NB4 (cell line): ENCODE data around the gene GPR132.

Experiments
- MYC ChIP-seq: IDR thresholded peaks from 2 replicates; pipeline ENCODE4 v1.6.1; 2011; ENCODE audit warnings: low read depth, low read length
- POLR2A ChIP-seq: IDR thresholded peaks from 2 replicates; pipeline ENCODE4 v1.6.1; 2011; ENCODE audit warnings: mild to moderate bottlenecking; ENCODE audit not compliant: insufficient read length; ENCODE audit errors: extremely low read depth
- TF ChIP-seq, protein P1 (sequence below): IDR thresholded peaks from one replicate; pipeline ENCODE4 v1.5.1; 2012; ENCODE audit warnings: low read depth, low read length
- TF ChIP-seq, protein P2 (sequence below): IDR thresholded peaks from 2 replicates; pipeline ENCODE4 v1.6.1; 2011; ENCODE audit warnings: low read depth, low read length

DNA sequence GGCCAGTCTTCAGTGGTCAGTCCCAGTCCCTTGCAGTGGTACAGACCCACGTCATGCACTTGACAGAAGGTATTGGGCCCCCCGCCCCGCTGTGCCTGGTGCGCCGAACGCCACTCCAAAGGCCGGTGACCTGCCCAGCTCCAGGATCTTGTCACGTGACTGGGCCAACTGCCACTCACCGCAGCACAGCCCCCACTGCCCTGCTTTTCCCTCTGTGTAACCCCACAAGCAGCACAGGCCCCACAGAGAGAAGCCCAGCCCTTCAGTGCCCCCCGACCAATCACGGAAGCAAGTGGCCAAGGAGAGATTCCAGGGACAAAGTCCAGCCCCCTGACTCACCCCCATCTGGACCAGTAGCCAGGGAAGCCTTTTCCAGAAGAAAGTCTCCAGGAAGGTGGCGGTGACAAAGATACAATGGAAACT is 498 bp downstream of the GPR132 start:
- TF ChIP-seq, protein P1, sequence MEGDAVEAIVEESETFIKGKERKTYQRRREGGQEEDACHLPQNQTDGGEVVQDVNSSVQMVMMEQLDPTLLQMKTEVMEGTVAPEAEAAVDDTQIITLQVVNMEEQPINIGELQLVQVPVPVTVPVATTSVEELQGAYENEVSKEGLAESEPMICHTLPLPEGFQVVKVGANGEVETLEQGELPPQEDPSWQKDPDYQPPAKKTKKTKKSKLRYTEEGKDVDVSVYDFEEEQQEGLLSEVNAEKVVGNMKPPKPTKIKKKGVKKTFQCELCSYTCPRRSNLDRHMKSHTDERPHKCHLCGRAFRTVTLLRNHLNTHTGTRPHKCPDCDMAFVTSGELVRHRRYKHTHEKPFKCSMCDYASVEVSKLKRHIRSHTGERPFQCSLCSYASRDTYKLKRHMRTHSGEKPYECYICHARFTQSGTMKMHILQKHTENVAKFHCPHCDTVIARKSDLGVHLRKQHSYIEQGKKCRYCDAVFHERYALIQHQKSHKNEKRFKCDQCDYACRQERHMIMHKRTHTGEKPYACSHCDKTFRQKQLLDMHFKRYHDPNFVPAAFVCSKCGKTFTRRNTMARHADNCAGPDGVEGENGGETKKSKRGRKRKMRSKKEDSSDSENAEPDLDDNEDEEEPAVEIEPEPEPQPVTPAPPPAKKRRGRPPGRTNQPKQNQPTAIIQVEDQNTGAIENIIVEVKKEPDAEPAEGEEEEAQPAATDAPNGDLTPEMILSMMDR, result no peak
- no peak for TF ChIP-seq POLR2A
- TF ChIP-seq MYC, result no peak
- TF ChIP-seq, protein P2, sequence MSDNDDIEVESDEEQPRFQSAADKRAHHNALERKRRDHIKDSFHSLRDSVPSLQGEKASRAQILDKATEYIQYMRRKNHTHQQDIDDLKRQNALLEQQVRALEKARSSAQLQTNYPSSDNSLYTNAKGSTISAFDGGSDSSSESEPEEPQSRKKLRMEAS, result no peak
